HEK293 (cell line): ENCODE results near the gene AMOTL2.

Source experiments
- MYNN ChIP-seq: fragments of 450-650 bp; formaldehyde crosslinking; IDR thresholded peaks from 2 replicates; pipeline ENCODE4 v1.5.1; 2016; ENCODE audit warnings: missing biosample characterization, missing genetic modification characterization, borderline replicate concordance
- PATZ1 ChIP-seq: fragments of 450-650 bp; formaldehyde crosslinking; IDR thresholded peaks from 2 replicates; pipeline ENCODE4 v1.5.1; 2016; ENCODE audit warnings: missing biosample characterization, missing genetic modification characterization
- ZNF146 ChIP-seq: fragments of 450-650 bp; formaldehyde crosslinking; IDR thresholded peaks from 2 replicates; pipeline ENCODE4 v1.5.1; 2016; ENCODE audit warnings: missing biosample characterization, missing genetic modification characterization
- ZNF214 ChIP-seq: fragments of 450-650 bp; formaldehyde crosslinking; IDR thresholded peaks from 2 replicates; pipeline ENCODE4 v1.5.1; 2017; ENCODE audit warnings: missing biosample characterization, mild to moderate bottlenecking, missing genetic modification characterization, borderline replicate concordance
- ZNF513 ChIP-seq: fragments of 450-650 bp; IDR thresholded peaks from 2 replicates; pipeline ENCODE4 v1.5.1; 2018; ENCODE audit warnings: missing biosample characterization, missing genetic modification characterization
- ZNF558 ChIP-seq: fragments of 450-650 bp; formaldehyde crosslinking; IDR thresholded peaks from 2 replicates; pipeline ENCODE4 v1.5.1; 2016; ENCODE audit warnings: missing biosample characterization, missing genetic modification characterization
- ZNF658 ChIP-seq: fragments of 450-650 bp; formaldehyde crosslinking; IDR thresholded peaks from 2 replicates; pipeline ENCODE4; 2016; ENCODE audit warnings: missing biosample characterization, missing genetic modification characterization
- TF ChIP-seq, protein P1 (sequence below): fragments of 450-650 bp; formaldehyde crosslinking; IDR thresholded peaks from 2 replicates; pipeline ENCODE4 v1.5.1; 2016; ENCODE audit warnings: missing biosample characterization, missing genetic modification characterization
- TF ChIP-seq, protein P2 (sequence below): fragments of 450-650 bp; formaldehyde crosslinking; IDR thresholded peaks from 2 replicates; pipeline ENCODE4 v1.5.1; 2016; ENCODE audit warnings: missing biosample characterization, missing genetic modification characterization

GRCh38 chr3:134325706-134326105 is 48.5 kb downstream of the AMOTL2 start:
- TF ChIP-seq, protein P1, sequence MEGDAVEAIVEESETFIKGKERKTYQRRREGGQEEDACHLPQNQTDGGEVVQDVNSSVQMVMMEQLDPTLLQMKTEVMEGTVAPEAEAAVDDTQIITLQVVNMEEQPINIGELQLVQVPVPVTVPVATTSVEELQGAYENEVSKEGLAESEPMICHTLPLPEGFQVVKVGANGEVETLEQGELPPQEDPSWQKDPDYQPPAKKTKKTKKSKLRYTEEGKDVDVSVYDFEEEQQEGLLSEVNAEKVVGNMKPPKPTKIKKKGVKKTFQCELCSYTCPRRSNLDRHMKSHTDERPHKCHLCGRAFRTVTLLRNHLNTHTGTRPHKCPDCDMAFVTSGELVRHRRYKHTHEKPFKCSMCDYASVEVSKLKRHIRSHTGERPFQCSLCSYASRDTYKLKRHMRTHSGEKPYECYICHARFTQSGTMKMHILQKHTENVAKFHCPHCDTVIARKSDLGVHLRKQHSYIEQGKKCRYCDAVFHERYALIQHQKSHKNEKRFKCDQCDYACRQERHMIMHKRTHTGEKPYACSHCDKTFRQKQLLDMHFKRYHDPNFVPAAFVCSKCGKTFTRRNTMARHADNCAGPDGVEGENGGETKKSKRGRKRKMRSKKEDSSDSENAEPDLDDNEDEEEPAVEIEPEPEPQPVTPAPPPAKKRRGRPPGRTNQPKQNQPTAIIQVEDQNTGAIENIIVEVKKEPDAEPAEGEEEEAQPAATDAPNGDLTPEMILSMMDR (tag by site-specific recombination): no peak
- TF ChIP-seq PATZ1 (no peak), ZNF214 (tag by site-specific recombination) (no peak), MYNN (tag by site-specific recombination) (no peak), ZNF558 (tag by site-specific recombination) (no peak), ZNF513 (tag by site-specific recombination) (no peak), ZNF658 (tag by site-specific recombination) (no peak), ZNF146 (tag by site-specific recombination) (no peak)
- TF ChIP-seq, protein P2, sequence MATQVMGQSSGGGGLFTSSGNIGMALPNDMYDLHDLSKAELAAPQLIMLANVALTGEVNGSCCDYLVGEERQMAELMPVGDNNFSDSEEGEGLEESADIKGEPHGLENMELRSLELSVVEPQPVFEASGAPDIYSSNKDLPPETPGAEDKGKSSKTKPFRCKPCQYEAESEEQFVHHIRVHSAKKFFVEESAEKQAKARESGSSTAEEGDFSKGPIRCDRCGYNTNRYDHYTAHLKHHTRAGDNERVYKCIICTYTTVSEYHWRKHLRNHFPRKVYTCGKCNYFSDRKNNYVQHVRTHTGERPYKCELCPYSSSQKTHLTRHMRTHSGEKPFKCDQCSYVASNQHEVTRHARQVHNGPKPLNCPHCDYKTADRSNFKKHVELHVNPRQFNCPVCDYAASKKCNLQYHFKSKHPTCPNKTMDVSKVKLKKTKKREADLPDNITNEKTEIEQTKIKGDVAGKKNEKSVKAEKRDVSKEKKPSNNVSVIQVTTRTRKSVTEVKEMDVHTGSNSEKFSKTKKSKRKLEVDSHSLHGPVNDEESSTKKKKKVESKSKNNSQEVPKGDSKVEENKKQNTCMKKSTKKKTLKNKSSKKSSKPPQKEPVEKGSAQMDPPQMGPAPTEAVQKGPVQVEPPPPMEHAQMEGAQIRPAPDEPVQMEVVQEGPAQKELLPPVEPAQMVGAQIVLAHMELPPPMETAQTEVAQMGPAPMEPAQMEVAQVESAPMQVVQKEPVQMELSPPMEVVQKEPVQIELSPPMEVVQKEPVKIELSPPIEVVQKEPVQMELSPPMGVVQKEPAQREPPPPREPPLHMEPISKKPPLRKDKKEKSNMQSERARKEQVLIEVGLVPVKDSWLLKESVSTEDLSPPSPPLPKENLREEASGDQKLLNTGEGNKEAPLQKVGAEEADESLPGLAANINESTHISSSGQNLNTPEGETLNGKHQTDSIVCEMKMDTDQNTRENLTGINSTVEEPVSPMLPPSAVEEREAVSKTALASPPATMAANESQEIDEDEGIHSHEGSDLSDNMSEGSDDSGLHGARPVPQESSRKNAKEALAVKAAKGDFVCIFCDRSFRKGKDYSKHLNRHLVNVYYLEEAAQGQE: no peak
